Transverse colon (tissue), 4 donors: ENCODE data around the gene SHROOM1. TPM values are rescaled to one million over a fixed set of nuclear protein-coding genes. Genes with fewer than 3 reads are reported as not detected.
A peak's percentile ranks its signal among the peaks of the same experiment; 100 is the strongest.

Source experiments
- DNase-seq: peaks from one replicate; pipeline ENCODE4 v3.0.0-alpha.2; 2019
- H3K27ac ChIP-seq, 4 donors: fragments of 200-600 bp; sonication (generic); 2 replicates each; pipeline ENCODE4 v1.5.1; 2016 to 2018; ENCODE audit warnings: inconsistent platforms in 4 of 4
- H3K27me3 ChIP-seq: fragments of 200-600 bp; sonication (generic); 2 replicates; pipeline ENCODE4 v1.5.1; 2017; ENCODE audit warnings: inconsistent platforms
- H3K36me3 ChIP-seq, 4 donors: fragments of 200-600 bp; sonication (generic); 2 replicates each; pipeline ENCODE4 v1.5.1; 2017 to 2019; ENCODE audit warnings: inconsistent platforms in 4 of 4
- H3K4me1 ChIP-seq, 4 donors: fragments of 200-600 bp; sonication (generic); 2 replicates each; pipeline ENCODE4 v1.5.1; 2017 to 2020; ENCODE audit warnings: inconsistent platforms in 4 of 4
- H3K4me3 ChIP-seq, 4 donors: fragments of 200-600 bp; sonication (generic); 1 replicate in 1 of 4; 2 replicates in 3 of 4; pipeline versions ENCODE4 v1.5.1 to v1.6.1; 2017 to 2019; ENCODE audit warnings: inconsistent platforms in 4 of 4
- H3K9me3 ChIP-seq, 2 donors: fragments of 200-600 bp; sonication (generic); 2 replicates each; pipeline ENCODE4 v1.5.1; 2017 to 2019; ENCODE audit warnings: inconsistent platforms in 2 of 2
- CTCF ChIP-seq, 5 experiments: fragments of 200-600 bp in 3 of 5; fragments of 450-650 bp in 2 of 5; sonication (generic) in 3 of 5; IDR thresholded peaks; 1 replicate in 2 of 5; 2 replicates in 3 of 5; pipeline ENCODE4 v1.5.1; 2016 to 2017; ENCODE audit warnings: antibody characterized with exemption in 5 of 5, inconsistent platforms in 3 of 5, mild to moderate bottlenecking in 2 of 5, moderate library complexity in 1 of 5
- EP300 ChIP-seq: sonication (generic); formaldehyde crosslinking; IDR thresholded peaks from one replicate; pipeline ENCODE4 v1.6.1; 2017; ENCODE audit warnings: antibody characterized with exemption, low read depth
- POLR2A ChIP-seq: fragments of 450-650 bp; IDR thresholded peaks from one replicate; pipeline ENCODE4 v1.6.1; 2016; ENCODE audit warnings: antibody characterized with exemption, mild to moderate bottlenecking, moderate library complexity
- POLR2AphosphoS5 ChIP-seq, 3 donors: sonication (generic); formaldehyde crosslinking; IDR thresholded peaks; one replicate each; pipeline ENCODE4 v1.6.1; 2016; ENCODE audit warnings: antibody characterized with exemption in 3 of 3
- WGBS, 2 donors: methylation state at CpG; one replicate each; pipeline ENCODE4 v1.1.5; 2018; ENCODE audit warnings: low coverage in 1 of 2; 5-methylcytosine and 5-hydroxymethylcytosine counted together
- in situ Hi-C, 4 donors: fragments of 200-750 bp; cut with MboI; loops; one replicate each; pipeline versions ENCODE4 v1.15.0 to v1.15.1; 2017; ENCODE audit warnings: low sequenced_read_pairs in 3 of 4, low pct_ligation_motif_present in 1 of 4, low pct_unique_long_range_greater_than_20kb in 1 of 4
- intact Hi-C: fragments of 100-400 bp; cut with DNase I; formaldehyde crosslinking; loops from one replicate; pipeline ENCODE4 v1.15.1; 2023; ENCODE audit warnings: low total_unique reads
- small RNA-seq, 4 donors: library from RNA; depleted of rRNA; stranded (forward); fragments of <200 nt; gene quantifications; one replicate each; pipeline ENCODE3, GENCODE V24; 2016
- total RNA-seq, 4 donors: library from RNA; depleted of rRNA; stranded (reverse); fragments of >200 nt; gene quantifications; one replicate each; pipeline ENCODE4 v1.1.0, GENCODE V29; 2016

The SHROOM1 gene
- total RNA-seq, 4 donors from 2014 or later: 65.3 to 244 (median 77.3) TPM

- H3K36me3 ChIP-seq: no peaks in the 10 kb centered on the region
- H3K27me3 ChIP-seq: no peaks in the 10 kb centered on the region
- in situ Hi-C loops: no loop called here
- TF ChIP-seq CTCF (IDR thresholded peaks at IDR 0.05) (no peak), POLR2AphosphoS5 (IDR thresholded peaks at IDR 0.05) (no peak), EP300 (no peak), POLR2A (no peak)
- no peak overlapping the region for H3K4me3 ChIP-seq
- no peak overlapping the region for H3K27ac ChIP-seq
- intact Hi-C loops: no loop called here
- 88% methylated on average over 5 of the region's 5 CpGs; no CpG with 5 or more reads in 1 of the 2 donors for WGBS, 2 donors
- H3K9me3 ChIP-seq: no peaks in the 10 kb centered on the region
- peaks cover 7 to 30% (median 23%) of the 10 kb centered on the region in 4 donors for H3K4me1 ChIP-seq
- no peak for DNase-seq
Observed at GRCh38 chr5:132773114-132773513, 57.3 kb downstream of the SHROOM1 start.

- Histone ChIP-seq H3K27me3 (no peaks in the 10 kb centered on the region), H3K27ac (peak overlapping the region in 2 of 4 donors; percentile 30 to 56), H3K4me1 (peaks cover 7 to 27% (median 22%) of the 10 kb centered on the region in 4 donors), H3K9me3 (no peaks in the 10 kb centered on the region), H3K4me3 (no peak overlapping the region), H3K36me3 (no peaks in the 10 kb centered on the region)
- intact Hi-C loops: no loop called here
- no peak for DNase-seq
- 89% methylated on average over 8 of the region's 8 CpGs; no CpG with 5 or more reads in 1 of the 2 donors for WGBS, 2 donors
- TF ChIP-seq EP300 (no peak), CTCF (IDR thresholded peaks at IDR 0.05) (no peak), POLR2AphosphoS5 (IDR thresholded peaks at IDR 0.05) (no peak), POLR2A (no peak)
- in situ Hi-C loops: no loop called here
Observed at GRCh38 chr5:132772291-132773070, 58.0 kb downstream of the SHROOM1 start.

Small RNAs within 50 kb of the gene (small RNA-seq; reads per million reads assigned to genes)
- gene RNA5SP192: 0 reads per million in 4 donors

Other genes starting within 250 kb of the SHROOM1 start
- gene IL13, start 172.5 kb downstream of the SHROOM1 start, total RNA-seq: not detected
- gene IL4, start 156.7 kb downstream of the SHROOM1 start, total RNA-seq: not detected
- 1 to 10 TPM; 1.9 to 7.0 (median 2.8) TPM for gene KIF3A, start 93.1 kb downstream of the SHROOM1 start, total RNA-seq
- gene CCNI2, start 83.2 kb downstream of the SHROOM1 start, total RNA-seq: 10 to 100 TPM in 1 of 4 donors, 1 to 10 TPM in 3; 3.0 to 13.0 (median 7.1) TPM
- 10 to 100 TPM; 38.4 to 70.7 (median 53.5) TPM for gene SEPTIN8, start 53.4 kb downstream of the SHROOM1 start, total RNA-seq
- gene SOWAHA, start 17.3 kb downstream of the SHROOM1 start, total RNA-seq: 10 to 100 TPM; 35.2 to 93.5 (median 76.0) TPM
- under 1 TPM in 2 of 4 donors, not detected in 2; 0.27 to 0.79 TPM for gene GDF9, start 35.8 kb upstream of the SHROOM1 start, total RNA-seq
- gene UQCRQ, start 36.0 kb upstream of the SHROOM1 start, total RNA-seq: 100 to 1,000 TPM; 117 to 311 (median 239) TPM
- gene LEAP2, start 43.0 kb upstream of the SHROOM1 start, total RNA-seq: 1 to 10 TPM in 3 of 4 donors, under 1 TPM in 1; 0.20 to 5.9 (median 5.1) TPM
- 100 to 1,000 TPM in 2 of 4 donors, 10 to 100 TPM in 2; 66.1 to 122 (median 85.1) TPM for gene AFF4, start 133.0 kb upstream of the SHROOM1 start, total RNA-seq
- gene ZCCHC10, start 195.9 kb upstream of the SHROOM1 start, total RNA-seq: 10 to 100 TPM; 19.1 to 37.4 (median 25.7) TPM
- gene HSPA4, start 221.4 kb upstream of the SHROOM1 start, total RNA-seq: 10 to 100 TPM; 34.4 to 52.5 (median 46.5) TPM